Ishikawa (cell line): ENCODE data around the gene SLC2A4.

Experiments
- CEBPB ChIP-seq: IDR thresholded peaks from 2 replicates; pipeline ENCODE4 v1.6.1; 2012
- CREB1 ChIP-seq: IDR thresholded peaks from 2 replicates; pipeline ENCODE4 v1.6.1; 2012; ENCODE audit warnings: low read depth
- EP300 ChIP-seq: IDR thresholded peaks from 2 replicates; pipeline ENCODE4 v1.6.1; 2012; ENCODE audit warnings: borderline replicate concordance
- FOXM1 ChIP-seq: IDR thresholded peaks from 2 replicates; pipeline ENCODE4 v1.6.1; 2012; ENCODE audit warnings: low read depth, borderline replicate concordance
- MAX ChIP-seq: IDR thresholded peaks from 2 replicates; pipeline ENCODE4 v1.6.1; 2012
- NFIC ChIP-seq: IDR thresholded peaks from 2 replicates; pipeline ENCODE4 v1.6.1; 2012
- RAD21 ChIP-seq: IDR thresholded peaks from 2 replicates; pipeline ENCODE4 v1.6.1; 2012; ENCODE audit warnings: low read depth
- REST ChIP-seq: IDR thresholded peaks from 2 replicates; pipeline ENCODE4 v1.6.1; 2012; ENCODE audit warnings: low read depth, mild to moderate bottlenecking
- TAF1 ChIP-seq: IDR thresholded peaks from 2 replicates; pipeline ENCODE4 v1.6.1; 2012; ENCODE audit warnings: low read depth, mild to moderate bottlenecking
- USF1 ChIP-seq: IDR thresholded peaks from 2 replicates; pipeline ENCODE4 v1.6.1; 2012
- YY1 ChIP-seq: IDR thresholded peaks from 2 replicates; pipeline ENCODE4 v1.6.1; 2012; ENCODE audit warnings: low read depth
- ZBTB7A ChIP-seq: IDR thresholded peaks from 2 replicates; pipeline ENCODE4 v1.6.1; 2012; ENCODE audit warnings: low read depth

- TF ChIP-seq EP300 (no peak), REST (no peak), NFIC (no peak), RAD21 (no peak), USF1 (no peak), CEBPB (no peak), MAX (no peak), YY1 (no peak), ZBTB7A (no peak), FOXM1 (no peak), CREB1 (no peak), TAF1 (no peak)
Observed at GRCh38 chr17:7292194-7292593, 10.7 kb downstream of the SLC2A4 start.
